GM23338 (cell line): ENCODE measurements around the gene CYB5A. TPM values are rescaled to one million over a fixed set of nuclear protein-coding genes. Genes with fewer than 3 reads are reported as not detected.

Experiments
- ATAC-seq: fragments of 200-7000 bp; cut with Tn5 transposase; 3 replicates; pipeline ENCODE4 v1.9.1; 2020
- DNase-seq: peaks from one replicate; pipeline ENCODE4 v3.0.0-alpha.2; 2015; ENCODE audit warnings: low spot score
- H2AFZ ChIP-seq: fragments of 200-600 bp; sonication (generic); 2 replicates; pipeline ENCODE4 v1.8.0; 2016; ENCODE audit warnings: antibody characterized with exemption, mild to moderate bottlenecking, moderate library complexity
- H3F3A ChIP-seq: fragments of 200-600 bp; sonication (generic); replicated peaks from 2 replicates; pipeline ENCODE4 v1.8.0; 2017; ENCODE audit warnings: antibody characterized with exemption, mixed run types, low read depth
- H3K27ac ChIP-seq: fragments of 200-600 bp; sonication (generic); 2 replicates; pipeline ENCODE4 v1.6.1; 2016; ENCODE audit warnings: low read depth
- H3K27me3 ChIP-seq: fragments of 200-600 bp; sonication (generic); 2 replicates; pipeline ENCODE4 v1.8.0; 2016; ENCODE audit warnings: mild to moderate bottlenecking, mixed run types, moderate library complexity; ENCODE audit not compliant: insufficient read depth
- H3K36me3 ChIP-seq: fragments of 200-600 bp; sonication (generic); 2 replicates; pipeline ENCODE4 v1.8.0; 2016; ENCODE audit warnings: mild to moderate bottlenecking; ENCODE audit not compliant: insufficient read depth
- H3K4me1 ChIP-seq: fragments of 200-600 bp; sonication (generic); 2 replicates; pipeline ENCODE4 v1.8.0; 2016; ENCODE audit warnings: mild to moderate bottlenecking, moderate library complexity; ENCODE audit not compliant: insufficient read depth
- H3K4me2 ChIP-seq: fragments of 200-600 bp; sonication (generic); 2 replicates; pipeline ENCODE4 v1.7.1; 2017; ENCODE audit warnings: mixed run types
- H3K4me3 ChIP-seq: fragments of 200-600 bp; sonication (generic); 2 replicates; pipeline ENCODE4 v1.6.1; 2016; ENCODE audit warnings: mixed run types
- H3K79me2 ChIP-seq: fragments of 200-600 bp; sonication (generic); replicated peaks from 2 replicates; pipeline ENCODE4 v1.8.0; 2017; ENCODE audit warnings: mild to moderate bottlenecking; ENCODE audit not compliant: insufficient read depth
- H3K9me2 ChIP-seq: fragments of 200-600 bp; sonication (generic); 2 replicates; pipeline ENCODE4 v1.8.0; 2017; ENCODE audit not compliant: insufficient read depth
- H4K20me1 ChIP-seq: fragments of 200-600 bp; sonication (generic); replicated peaks from 2 replicates; pipeline ENCODE4 v1.8.0; 2017; ENCODE audit warnings: mild to moderate bottlenecking; ENCODE audit not compliant: insufficient read depth
- H3K27ac Mint-ChIP-seq: 2 replicates; pipeline ENCODE4 v1.8.0; 2020; ENCODE audit warnings: inconsistent platforms, mild to moderate bottlenecking, moderate library complexity, mixed read lengths
- H3K27me3 Mint-ChIP-seq: 3 replicates; pipeline ENCODE4 v1.8.0; 2022; ENCODE audit warnings: low read depth, mild to moderate bottlenecking, moderate library complexity, mixed read lengths, inconsistent platforms; ENCODE audit not compliant: insufficient read depth, poor library complexity
- H3K36me3 Mint-ChIP-seq: 3 replicates; pipeline ENCODE4 v1.8.0; 2021; ENCODE audit warnings: low read depth, mild to moderate bottlenecking, inconsistent platforms, moderate library complexity, mixed read lengths
- H3K4me1 Mint-ChIP-seq: 3 replicates; pipeline ENCODE4 v1.8.0; 2020; ENCODE audit warnings: mild to moderate bottlenecking, inconsistent platforms, mixed read lengths
- H3K4me3 Mint-ChIP-seq: 3 replicates; pipeline ENCODE4 v1.8.0; 2021; ENCODE audit warnings: moderate library complexity, mild to moderate bottlenecking, inconsistent platforms, mixed read lengths
- H3K9me3 Mint-ChIP-seq: 3 replicates; pipeline ENCODE4 v1.8.0; 2020; ENCODE audit warnings: moderate library complexity, mild to moderate bottlenecking, inconsistent platforms, mixed read lengths
- CREB1 ChIP-seq: fragments of 250-450 bp; sonication (Bioruptor Pico); IDR thresholded peaks from 2 replicates; pipeline ENCODE4 v1.5.0; 2020; ENCODE audit warnings: low read depth, mild to moderate bottlenecking, moderate library complexity
- CTCF ChIP-seq, 2 experiments: fragments of 200-600 bp in 1 of 2; sonication (generic) in 1 of 2; conservative IDR thresholded peaks; 2 replicates each; pipeline versions ENCODE4 v1.5.1 to v1.6.1; 2016 to 2017; ENCODE audit warnings: antibody characterized with exemption in 2 of 2, low read depth in 2 of 2, mild to moderate bottlenecking in 2 of 2, moderate library complexity in 1 of 2
- ETS1 ChIP-seq: IDR thresholded peaks from 2 replicates; pipeline ENCODE4 v1.6.1; 2016; ENCODE audit warnings: antibody characterized with exemption
- EZH2 ChIP-seq: fragments of 200-600 bp; sonication (generic); IDR thresholded peaks from one replicate; pipeline ENCODE4 v1.8.0; 2017; ENCODE audit warnings: antibody characterized with exemption, mild to moderate bottlenecking, low read depth; ENCODE audit not compliant: unreplicated experiment
- EZH2phosphoT487 ChIP-seq: fragments of 200-600 bp; sonication (generic); IDR thresholded peaks from one replicate; pipeline ENCODE4 v1.8.1; 2018; ENCODE audit warnings: antibody characterized with exemption; ENCODE audit not compliant: unreplicated experiment
- JUNB ChIP-seq: IDR thresholded peaks from one replicate; pipeline ENCODE4 v1.6.1; 2016; ENCODE audit warnings: antibody characterized with exemption; ENCODE audit not compliant: unreplicated experiment
- NANOG ChIP-seq: IDR thresholded peaks from 2 replicates; pipeline ENCODE4 v1.6.1; 2016; ENCODE audit warnings: antibody characterized with exemption, borderline replicate concordance
- STAT1 ChIP-seq: IDR thresholded peaks from one replicate; pipeline ENCODE4 v1.6.1; 2016; ENCODE audit warnings: antibody characterized with exemption; ENCODE audit not compliant: unreplicated experiment
- ZNF114 ChIP-seq: fragments of 250-450 bp; sonication (Bioruptor Pico); IDR thresholded peaks from 2 replicates; pipeline ENCODE4 v1.5.0; 2020; ENCODE audit warnings: mild to moderate bottlenecking, moderate library complexity
- ZNF331 ChIP-seq: fragments of 250-450 bp; sonication (Bioruptor Pico); IDR thresholded peaks from 2 replicates; pipeline ENCODE4 v1.5.0; 2020; ENCODE audit warnings: low read depth, mild to moderate bottlenecking, moderate library complexity
- ZNF462 ChIP-seq: fragments of 250-450 bp; sonication (Bioruptor Pico); IDR thresholded peaks from 2 replicates; pipeline ENCODE4 v1.5.0; 2020; ENCODE audit warnings: mild to moderate bottlenecking, moderate library complexity
- polyA plus RNA-seq: library from polyadenylated mRNA; unstranded; fragments of >200 nt; fragmentation: Nextera tagmentation; extraction: Ambion mirVana; gene quantifications from 2 replicates; pipeline ENCODE4 v1.2.1, GENCODE V29; 2016
- total RNA-seq: library from RNA; depleted of rRNA; stranded (reverse); fragments of >200 nt; shearing (Covaris generic); gene quantifications from 2 replicates; pipeline ENCODE4 v1.2.3, GENCODE V29; 2014

The CYB5A gene
- total and polyA plus RNA-seq, 2 experiments from 2014 or later, result 136 to 283 TPM

GRCh38 chr18:74248595-74248994 is 43.2 kb downstream of the CYB5A start:
- no peaks in the 10 kb centered on the region for H4K20me1 ChIP-seq
- no peak overlapping the region for H2AFZ ChIP-seq
- Mint-ChIP-seq H3K27me3 (peaks cover 5% of the 10 kb centered on the region), H3K36me3 (peaks cover 33% of the 10 kb centered on the region), H3K27ac (no peak overlapping the region), H3K9me3 (no peaks in the 10 kb centered on the region; the same call in 2 of the 3 replicates), H3K4me3 (no peak overlapping the region), H3K4me1 (peaks cover 15% of the 10 kb centered on the region)
- no peak for ATAC-seq
- DNase-seq, result no peak
- TF ChIP-seq ZNF114 (no peak), ETS1 (no peak), NANOG (no peak), CREB1 (CRISPR knock-in tag) (no peak)
- H3K4me1 ChIP-seq, result 0 out of 2 replicates have a peak, but pooled peaks cover 10% of the 10 kb centered on the region
- no peaks in the 10 kb centered on the region for H3K27me3 ChIP-seq
- no peaks in the 10 kb centered on the region for H3K36me3 ChIP-seq
- peaks cover 8% of the 10 kb centered on the region; the same call in 1 of the 2 replicates for H3K9me2 ChIP-seq
- no peaks in the 10 kb centered on the region for H3K79me2 ChIP-seq
- no peak overlapping the region for H3K4me2 ChIP-seq
- H3K4me3 ChIP-seq, result no peak overlapping the region
- H3F3A ChIP-seq, result no peaks in the 10 kb centered on the region
- no peak overlapping the region for H3K27ac ChIP-seq

GRCh38 chr18:74248189-74248588 is 43.6 kb downstream of the CYB5A start:
- peaks cover 31% of the 10 kb centered on the region for H3K36me3 Mint-ChIP-seq
- no peaks in the 10 kb centered on the region; the same call in 2 of the 3 replicates for H3K9me3 Mint-ChIP-seq
- Histone ChIP-seq H3K79me2 (no peaks in the 10 kb centered on the region), H3K27ac (no peak overlapping the region), H2AFZ (no peak overlapping the region), H3K4me2 (no peak overlapping the region), H3F3A (no peaks in the 10 kb centered on the region), H3K36me3 (no peaks in the 10 kb centered on the region), H3K27me3 (no peaks in the 10 kb centered on the region), H3K4me3 (no peak overlapping the region), H3K4me1 (0 out of 2 replicates have a peak, but pooled peaks cover 10% of the 10 kb centered on the region), H4K20me1 (no peaks in the 10 kb centered on the region), H3K9me2 (peaks cover 8% of the 10 kb centered on the region; the same call in 1 of the 2 replicates)
- H3K27me3 Mint-ChIP-seq, result peaks cover 5% of the 10 kb centered on the region
- no peak overlapping the region for H3K4me3 Mint-ChIP-seq
- peaks cover 15% of the 10 kb centered on the region for H3K4me1 Mint-ChIP-seq
- ATAC-seq (no peak), DNase-seq (no peak)
- no peak overlapping the region for H3K27ac Mint-ChIP-seq
- TF ChIP-seq CREB1 (CRISPR knock-in tag) (no peak), EZH2phosphoT487 (no peak), ZNF114 (no peak), CTCF (conservative IDR thresholded peaks at IDR 0.05; ENCODE audit: low read depth in 2 of 2) (no peak), ZNF462 (CRISPR knock-in tag) (no peak), STAT1 (no peak), ETS1 (no peak), ZNF331 (CRISPR knock-in tag) (no peak), EZH2 (no peak), JUNB (no peak)
